ENCODE results near the gene ACTRT1. TPM values are rescaled to one million over a fixed set of nuclear protein-coding genes. Genes with fewer than 3 reads are reported as not detected.

The ACTRT1 gene
- total RNA-seq, 1 experiment from 2014 or later: not detected

DNA sequence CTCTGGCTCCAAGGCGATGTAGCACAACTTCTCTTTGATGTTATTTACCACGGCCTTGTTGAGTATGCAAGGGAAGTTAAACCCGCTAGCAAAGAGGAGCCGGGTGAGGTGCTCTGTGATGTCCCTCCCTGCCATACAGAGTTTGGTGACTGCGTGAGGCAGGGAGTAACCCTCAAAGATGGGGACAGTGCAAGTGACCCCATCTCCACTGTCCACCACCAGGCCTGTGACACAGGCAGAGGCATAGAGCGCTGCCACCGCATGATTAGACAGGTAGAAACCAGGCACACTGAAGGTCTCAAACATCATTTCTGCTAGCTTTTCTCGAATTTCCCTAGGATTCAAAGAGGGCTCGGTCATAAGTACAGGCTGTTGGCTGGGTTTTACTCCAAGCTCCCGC, 677 bp downstream of the ACTRT1 start:
- no peak overlapping the region for H3K4me3 ChIP-seq
- no peaks in the 10 kb centered on the region for H3K27me3 ChIP-seq (ENCODE audit: insufficient read depth, low read depth)
- no peak overlapping the region for H3K27ac ChIP-seq
- intact Hi-C loops (cut with micrococcal nuclease; ENCODE audit: unreplicated experiment): no loop called here
- TF ChIP-seq EZH2 (IDR thresholded peaks at IDR 0.05; ENCODE audit: low read depth): no peak
- no peak for TF ChIP-seq CTCF (conservative IDR thresholded peaks at IDR 0.05)
- H3K4me2 ChIP-seq: no peak overlapping the region
- H3K4me1 ChIP-seq (replicated peaks; ENCODE audit: insufficient read depth): no peaks in the 10 kb centered on the region
- H3F3A ChIP-seq (ENCODE audit: insufficient read depth, low read depth): no peaks in the 10 kb centered on the region
- BruUV-seq (replicated peaks): no TSS peak
- ChIA-PET CTCF (no interaction called here), POLR2A (ENCODE audit: unreplicated experiment) (no interaction called here)
- H4K20me1 ChIP-seq (ENCODE audit: insufficient read depth): no peaks in the 10 kb centered on the region
- no peaks in the 10 kb centered on the region for H3K36me3 ChIP-seq (ENCODE audit: low read depth)
- DNase-seq: no peak
- H3K9me3 ChIP-seq (ENCODE audit: insufficient read depth, low read depth): peaks cover 7% of the 10 kb centered on the region
- H2AFZ ChIP-seq: no peak overlapping the region
- no peaks in the 10 kb centered on the region for H3K9me2 ChIP-seq (ENCODE audit: insufficient read depth)
- no peaks in the 10 kb centered on the region for H3K79me2 ChIP-seq (ENCODE audit: low read depth)

- ChIA-PET POLR2A (ENCODE audit: unreplicated experiment) (no interaction called here), CTCF (no interaction called here)
- Histone ChIP-seq H3K27me3 (ENCODE audit: insufficient read depth, low read depth) (no peaks in the 10 kb centered on the region), H3K9me3 (ENCODE audit: insufficient read depth, low read depth) (no peaks in the 10 kb centered on the region), H3K9me2 (ENCODE audit: insufficient read depth) (no peaks in the 10 kb centered on the region), H3K4me1 (replicated peaks; ENCODE audit: insufficient read depth) (no peaks in the 10 kb centered on the region), H3K4me3 (no peak overlapping the region), H2AFZ (no peak overlapping the region), H3K79me2 (ENCODE audit: low read depth) (no peaks in the 10 kb centered on the region), H3K4me2 (no peak overlapping the region), H3F3A (ENCODE audit: insufficient read depth, low read depth) (no peaks in the 10 kb centered on the region), H4K20me1 (ENCODE audit: insufficient read depth) (no peaks in the 10 kb centered on the region), H3K36me3 (ENCODE audit: low read depth) (no peaks in the 10 kb centered on the region), H3K27ac (no peak overlapping the region)
- no TSS peak for BruUV-seq (replicated peaks)
- TF ChIP-seq CTCF (conservative IDR thresholded peaks at IDR 0.05) (no peak), EZH2 (IDR thresholded peaks at IDR 0.05; ENCODE audit: low read depth) (no peak)
- DNase-seq: no peak
- intact Hi-C loops (cut with micrococcal nuclease; ENCODE audit: unreplicated experiment): no loop called here
Measured at GRCh38 chrX:128035318-128035717, 16.9 kb downstream of the ACTRT1 start.

GRCh38 chrX:128021566-128021965, 30.6 kb downstream of the ACTRT1 start:
- TF ChIP-seq CTCF (conservative IDR thresholded peaks at IDR 0.05) (no peak), EZH2 (IDR thresholded peaks at IDR 0.05; ENCODE audit: low read depth) (no peak)
- no peak for DNase-seq
- BruUV-seq (replicated peaks): no TSS peak
- H3K4me1 ChIP-seq (replicated peaks; ENCODE audit: insufficient read depth): peaks cover 19% of the 10 kb centered on the region
- no peaks in the 10 kb centered on the region for H3K79me2 ChIP-seq (ENCODE audit: low read depth)
- H3K27ac ChIP-seq: no peak overlapping the region
- no peaks in the 10 kb centered on the region for H3K9me2 ChIP-seq (ENCODE audit: insufficient read depth)
- POLR2A ChIA-PET (ENCODE audit: unreplicated experiment): no interaction called here
- H4K20me1 ChIP-seq (ENCODE audit: insufficient read depth): no peaks in the 10 kb centered on the region
- no peak overlapping the region for H3K4me3 ChIP-seq
- no peak overlapping the region for H2AFZ ChIP-seq
- intact Hi-C loops (cut with micrococcal nuclease; ENCODE audit: unreplicated experiment): loop anchor here (2.0 kb wide), 1 partner anchor 143 kb away; no protein-coding TSS in a partner anchor
- no peaks in the 10 kb centered on the region for H3K36me3 ChIP-seq (ENCODE audit: low read depth)
- CTCF ChIA-PET: no interaction called here
- H3K4me2 ChIP-seq: no peak overlapping the region
- peaks cover 9% of the 10 kb centered on the region for H3F3A ChIP-seq (ENCODE audit: insufficient read depth, low read depth)
- no peaks in the 10 kb centered on the region for H3K27me3 ChIP-seq (ENCODE audit: insufficient read depth, low read depth)
- H3K9me3 ChIP-seq (ENCODE audit: insufficient read depth, low read depth): peaks cover 24% of the 10 kb centered on the region
